CD4-positive, alpha-beta memory T cell (primary cell): ENCODE data around the gene USP3. TPM values are rescaled to one million over a fixed set of nuclear protein-coding genes. Genes with fewer than 3 reads are reported as not detected.
A peak's percentile ranks its signal among the peaks of the same experiment; 100 is the strongest.

Experiments used
- CTCF ChIA-PET: fragments of 350-600 bp; sonication (Branson Sonifier 250); formaldehyde crosslinking; loops from one replicate; lab custom pipeline; 2021; ENCODE audit warnings: inconsistent platforms; ENCODE audit not compliant: partially characterized antibody; lab: Charles Lee
- POLR2A ChIA-PET: fragments of 350-600 bp; sonication (Branson Sonifier 250); formaldehyde crosslinking; loops from one replicate; lab custom pipeline; 2021; ENCODE audit not compliant: partially characterized antibody; lab: Charles Lee
- DNase-seq, 5 donors: peaks; one replicate each; pipeline versions ENCODE4 v3.0.0 to v3.0.0-alpha.2; 2020 to 2022; ENCODE audit warnings: mixed read lengths in 1 of 5
- H3K27ac ChIP-seq: one replicate; pipeline ENCODE4 v1.7.0; 2013; ENCODE audit warnings: low read depth, low read length
- H3K27me3 ChIP-seq: 2 replicates; pipeline ENCODE4 v1.7.0; 2013; ENCODE audit warnings: mild to moderate bottlenecking, low read length, moderate library complexity; ENCODE audit not compliant: insufficient read depth
- H3K36me3 ChIP-seq: 2 replicates; pipeline ENCODE4 v1.7.0; 2013; ENCODE audit warnings: mild to moderate bottlenecking, low read length, moderate library complexity; ENCODE audit not compliant: insufficient read depth
- H3K4me1 ChIP-seq: 2 replicates; pipeline ENCODE4 v1.7.0; 2013; ENCODE audit warnings: mild to moderate bottlenecking, low read length, moderate library complexity; ENCODE audit not compliant: insufficient read depth
- H3K4me3 ChIP-seq, 2 donors: one replicate each; pipeline ENCODE4 v1.7.0; 2013; ENCODE audit warnings: low read length in 2 of 2, mild to moderate bottlenecking in 1 of 2
- H3K9me3 ChIP-seq, 2 donors: one replicate each; pipeline ENCODE4 v1.7.0; 2013; ENCODE audit warnings: low read length in 2 of 2, control low read depth in 1 of 2; ENCODE audit not compliant: control insufficient read depth in 1 of 2
- H3K27ac Mint-ChIP-seq, 7 donors: one replicate each; pipeline ENCODE4 v1.8.0; 2020 to 2021; ENCODE audit warnings: mixed read lengths in 7 of 7, mild to moderate bottlenecking in 6 of 7, inconsistent platforms in 3 of 7, moderate library complexity in 3 of 7
- H3K27me3 Mint-ChIP-seq, 2 donors: one replicate each; pipeline ENCODE4 v1.8.0; 2020 to 2021; ENCODE audit warnings: mixed read lengths in 2 of 2
- H3K36me3 Mint-ChIP-seq, 2 donors: one replicate each; pipeline ENCODE4 v1.8.0; 2020 to 2021; ENCODE audit warnings: mixed read lengths in 2 of 2, inconsistent platforms in 1 of 2, mild to moderate bottlenecking in 1 of 2
- H3K4me1 Mint-ChIP-seq, 4 donors: one replicate each; pipeline ENCODE4 v1.8.0; 2020 to 2021; ENCODE audit warnings: mixed read lengths in 4 of 4, mild to moderate bottlenecking in 1 of 4
- H3K4me3 Mint-ChIP-seq, 8 donors: one replicate each; pipeline ENCODE4 v1.8.0; 2020 to 2021; ENCODE audit warnings: mixed read lengths in 8 of 8, mild to moderate bottlenecking in 7 of 8, moderate library complexity in 6 of 8, inconsistent platforms in 3 of 8
- H3K9me3 Mint-ChIP-seq, 8 donors: one replicate each; pipeline ENCODE4 v1.8.0; 2020 to 2021; ENCODE audit warnings: mixed read lengths in 8 of 8, mild to moderate bottlenecking in 5 of 8, inconsistent platforms in 3 of 8, moderate library complexity in 1 of 8
- intact Hi-C: fragments of 100-400 bp; cut with micrococcal nuclease; formaldehyde crosslinking; loops from one replicate; pipeline ENCODE4 v1.15.1; 2023
- polyA plus RNA-seq, 2 donors: library from polyadenylated mRNA; unstranded; fragments of 300-500 nt; fragmentation: Illumina TruSeq; gene quantifications; one replicate each; pipeline ENCODE4 v1.2.3, GENCODE V29; 2021
- total RNA-seq, 2 experiments: library from RNA; stranded (reverse); gene quantifications; one replicate each; pipeline ENCODE4 v1.2.3, GENCODE V29; 2021

USP3 gene
- total and polyA plus RNA-seq, 4 experiments from 2014 or later, result 61.6 to 159 (median 112) TPM

- H3K4me3 ChIP-seq, result no peak overlapping the region
- DNase-seq, result no peak
- ChIA-PET POLR2A (interaction anchor here (1.3 to 28.5 kb wide), 5 partner anchors 10 to 106 kb away, joined by 4 to 906 read pairs (median 43); partner anchors contain the start of gene USP3), CTCF (interaction anchor here (1.2 to 7.7 kb wide), 4 partner anchors 12 to 59 kb away, joined by 3 to 77 read pairs (median 50); partner anchors contain the start of gene USP3)
- H3K4me3 Mint-ChIP-seq, result peak overlapping the region in 3 of 8 donors; percentile 15 to 44 (median 18)
- H3K27ac Mint-ChIP-seq, result peak overlapping the region in 5 of 7 donors; percentile 21 to 81 (median 58)
- H3K27me3 ChIP-seq, result no peaks in the 10 kb centered on the region
- H3K36me3 Mint-ChIP-seq, result peaks cover 0 to 7% of the 10 kb centered on the region in 2 donors
- peaks cover 17 to 72% (median 43%) of the 10 kb centered on the region in 4 donors for H3K4me1 Mint-ChIP-seq
- H3K27ac ChIP-seq, result no peak overlapping the region
- no peaks in the 10 kb centered on the region for H3K27me3 Mint-ChIP-seq
- no peaks in the 10 kb centered on the region for H3K9me3 ChIP-seq
- intact Hi-C loops, result no loop called here
- peaks cover 0 to 2% (median 0%) of the 10 kb centered on the region in 8 donors for H3K9me3 Mint-ChIP-seq
- H3K36me3 ChIP-seq, result no peaks in the 10 kb centered on the region
- H3K4me1 ChIP-seq, result peaks cover 71% of the 10 kb centered on the region
Observed at GRCh38 chr15:63494408-63494807, 10.0 kb upstream of the USP3 start.

- peak overlapping the region; percentile 41 for H3K27ac ChIP-seq
- intact Hi-C loops, result loop anchor here (1.0 kb wide), 1 partner anchor 8 kb away; no protein-coding TSS in a partner anchor
- H3K27ac Mint-ChIP-seq, result peak overlapping the region in 2 of 7 donors; percentile 94 to 95
Observed at GRCh38 chr15:63495343-63495742, 9.1 kb upstream of the USP3 start.

GRCh38 chr15:63495780-63496488 is 8.5 kb upstream of the USP3 start:
- Histone ChIP-seq H3K27me3 (no peaks in the 10 kb centered on the region), H3K4me1 (peaks cover 85% of the 10 kb centered on the region), H3K9me3 (no peaks in the 10 kb centered on the region), H3K27ac (peak overlapping the region; percentile 41), H3K36me3 (no peaks in the 10 kb centered on the region), H3K4me3 (no peak overlapping the region)
- Mint-ChIP-seq H3K9me3 (peaks cover 0 to 2% (median 0%) of the 10 kb centered on the region in 8 donors), H3K27me3 (no peaks in the 10 kb centered on the region), H3K27ac (peak overlapping the region in 1 of 7 donors; percentile 94), H3K4me1 (peaks cover 24 to 76% (median 53%) of the 10 kb centered on the region in 4 donors), H3K4me3 (peak overlapping the region in 4 of 8 donors; percentile 36 to 61 (median 39)), H3K36me3 (peaks cover 0 to 5% of the 10 kb centered on the region in 2 donors)
- CTCF ChIA-PET, result interaction anchor here (0.8 to 7.7 kb wide), 10 partner anchors 8 to 114 kb away, joined by 3 to 78 read pairs (median 5); partner anchors contain the start of gene USP3
- no peak for DNase-seq
- intact Hi-C loops, result loop anchor here (1.0 kb wide), 1 partner anchor 7 kb away; no protein-coding TSS in a partner anchor
- POLR2A ChIA-PET, result interaction anchor here (1.0 to 28.5 kb wide), 11 partner anchors 8 to 109 kb away, joined by 3 to 906 read pairs (median 18); partner anchors contain the start of gene USP3

More at GRCh38 chr15:63495343-63495742, 9.1 kb upstream of the USP3 start:
- no peaks in the 10 kb centered on the region for H3K36me3 ChIP-seq
- H3K4me3 ChIP-seq, result no peak overlapping the region
- H3K9me3 ChIP-seq, result no peaks in the 10 kb centered on the region
- H3K4me3 Mint-ChIP-seq, result peak overlapping the region in 7 of 8 donors; percentile 57 to 79 (median 75)
- DNase-seq, result no peak
- H3K27me3 ChIP-seq, result no peaks in the 10 kb centered on the region
- H3K9me3 Mint-ChIP-seq, result peaks cover 0 to 2% (median 0%) of the 10 kb centered on the region in 8 donors
- ChIA-PET POLR2A (interaction anchor here (1.1 to 28.5 kb wide), 7 partner anchors 7 to 105 kb away, joined by 3 to 906 read pairs (median 43); partner anchors contain the start of gene USP3), CTCF (interaction anchor here (0.8 to 7.7 kb wide), 7 partner anchors 8 to 114 kb away, joined by 3 to 78 read pairs (median 28); partner anchors contain the start of gene USP3)
- peaks cover 80% of the 10 kb centered on the region for H3K4me1 ChIP-seq
- H3K36me3 Mint-ChIP-seq, result peaks cover 0 to 7% of the 10 kb centered on the region in 2 donors
- H3K4me1 Mint-ChIP-seq, result peaks cover 22 to 76% (median 50%) of the 10 kb centered on the region in 4 donors
- no peaks in the 10 kb centered on the region for H3K27me3 Mint-ChIP-seq

- H3K4me1 ChIP-seq, result peaks cover 96% of the 10 kb centered on the region
- intact Hi-C loops, result loop anchor here (1.0 kb wide), 2 partner anchors 8 to 11 kb away; no protein-coding TSS in a partner anchor
- H3K27me3 Mint-ChIP-seq, result no peaks in the 10 kb centered on the region
- H3K27me3 ChIP-seq, result no peaks in the 10 kb centered on the region
- CTCF ChIA-PET, result interaction anchor here (0.9 to 7.7 kb wide), 10 partner anchors 8 to 101 kb away, joined by 3 to 78 read pairs (median 5); partner anchors contain the start of gene USP3
- H3K4me3 ChIP-seq, result peak overlapping the region in 1 of 2 donors; percentile 42
- peak; percentile 81 to 94 (median 83) for DNase-seq
- H3K27ac Mint-ChIP-seq, result no peak overlapping the region
- H3K4me1 Mint-ChIP-seq, result peaks cover 34 to 82% (median 62%) of the 10 kb centered on the region in 4 donors
- no peaks in the 10 kb centered on the region for H3K36me3 ChIP-seq
- no peaks in the 10 kb centered on the region for H3K36me3 Mint-ChIP-seq
- H3K9me3 Mint-ChIP-seq, result peaks cover 0 to 2% (median 0%) of the 10 kb centered on the region in 8 donors
- H3K4me3 Mint-ChIP-seq, result no peak overlapping the region
- H3K27ac ChIP-seq, result peak overlapping the region; percentile 81
- POLR2A ChIA-PET, result interaction anchor here (0.7 to 28.5 kb wide), 16 partner anchors 7 to 597 kb away, joined by 3 to 906 read pairs (median 12); partner anchors contain the start of genes SNX1 and USP3
- H3K9me3 ChIP-seq, result no peaks in the 10 kb centered on the region
Observed at GRCh38 chr15:63497642-63498467, 6.5 kb upstream of the USP3 start.

GRCh38 chr15:63499175-63499549 is 5.2 kb upstream of the USP3 start:
- H3K9me3 ChIP-seq, result no peaks in the 10 kb centered on the region
- intact Hi-C loops, result no loop called here
- H3K9me3 Mint-ChIP-seq, result no peaks in the 10 kb centered on the region
- H3K27ac Mint-ChIP-seq, result peak overlapping the region in 1 of 7 donors; percentile 95
- no peaks in the 10 kb centered on the region for H3K27me3 ChIP-seq
- no peak for DNase-seq
- H3K36me3 ChIP-seq, result no peaks in the 10 kb centered on the region
- POLR2A ChIA-PET, result interaction anchor here (0.7 to 28.5 kb wide), 8 partner anchors 5 to 101 kb away, joined by 3 to 906 read pairs (median 32); partner anchors contain the start of gene USP3
- H3K4me3 Mint-ChIP-seq, result peak overlapping the region in 4 of 8 donors; percentile 20 to 64 (median 40)
- H3K36me3 Mint-ChIP-seq, result peaks cover 0 to 8% of the 10 kb centered on the region in 2 donors
- H3K4me1 ChIP-seq, result peaks cover 98% of the 10 kb centered on the region
- CTCF ChIA-PET, result interaction anchor here (4.7 to 7.7 kb wide), 3 partner anchors 7 to 18 kb away, joined by 73 to 78 read pairs (median 77); partner anchors contain the start of gene USP3
- H3K27me3 Mint-ChIP-seq, result no peaks in the 10 kb centered on the region
- peak overlapping the region; percentile 81 for H3K27ac ChIP-seq
- no peak overlapping the region for H3K4me3 ChIP-seq
- H3K4me1 Mint-ChIP-seq, result peaks cover 45 to 79% (median 63%) of the 10 kb centered on the region in 4 donors

- intact Hi-C loops, result no loop called here
- DNase-seq, result no peak
- Histone ChIP-seq H3K4me1 (peaks cover 94% of the 10 kb centered on the region), H3K36me3 (no peaks in the 10 kb centered on the region), H3K27ac (peak overlapping the region; percentile 98), H3K9me3 (no peaks in the 10 kb centered on the region), H3K4me3 (no peak overlapping the region), H3K27me3 (no peaks in the 10 kb centered on the region)
- no peaks in the 10 kb centered on the region for H3K27me3 Mint-ChIP-seq
- POLR2A ChIA-PET, result interaction anchor here (2.8 to 5.3 kb wide), 3 partner anchors 12 to 33 kb away, joined by 19 to 248 read pairs (median 66); no protein-coding TSS in a partner anchor
- H3K9me3 Mint-ChIP-seq, result no peaks in the 10 kb centered on the region
- H3K27ac Mint-ChIP-seq, result peak overlapping the region in 5 of 7 donors; percentile 36 to 100 (median 99)
- H3K36me3 Mint-ChIP-seq, result peaks cover 0 to 11% of the 10 kb centered on the region in 2 donors
- CTCF ChIA-PET, result interaction anchor here (4.7 to 7.7 kb wide), 2 partner anchors 12 to 18 kb away, joined by 77 to 78 read pairs; no protein-coding TSS in a partner anchor
- peaks cover 45 to 75% (median 61%) of the 10 kb centered on the region in 4 donors for H3K4me1 Mint-ChIP-seq
- peak overlapping the region in 5 of 8 donors; percentile 11 to 68 (median 31) for H3K4me3 Mint-ChIP-seq
Observed at GRCh38 chr15:63499611-63500010, 4.8 kb upstream of the USP3 start.
